HG03354 (cell line): Measurements from ENCODE around the gene SPRTN.

Experiments
- ATAC-seq: cut with Tn5 transposase; IDR thresholded peaks from one replicate; pipeline ENCODE4 v1.9.1; 2021; ENCODE audit warnings: mild to moderate bottlenecking; ENCODE audit not compliant: unreplicated experiment, poor library complexity, severe bottlenecking

The SPRTN gene

DNA sequence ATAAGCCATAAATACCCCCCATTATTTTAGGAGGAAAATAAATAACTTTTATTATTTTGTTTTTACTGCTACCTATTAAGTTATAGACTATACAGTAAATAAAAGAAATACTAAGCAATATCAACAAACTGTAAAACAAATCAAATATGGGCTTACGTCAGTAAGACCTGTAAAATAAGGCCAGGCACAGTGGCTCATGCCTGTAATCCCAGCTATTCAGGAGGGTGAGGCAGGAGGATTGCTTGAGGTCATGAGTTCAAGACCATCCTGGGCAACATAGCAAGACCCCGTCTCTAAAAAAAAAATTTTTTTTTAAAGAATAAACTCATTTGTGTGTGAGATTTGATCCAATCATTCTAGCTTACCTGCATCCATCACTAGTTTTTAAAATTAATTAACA is 66.2 kb downstream of the SPRTN start:
- ATAC-seq = no peak
